H7 (cell line): ENCODE results near the gene PIAS1. TPM values are rescaled to one million over a fixed set of nuclear protein-coding genes. Genes with fewer than 3 reads are reported as not detected.
"Not testable (repeated sequence)": the region's sequence is repeated elsewhere in the genome, so short reads cannot be mapped to it uniquely, and the experiment has no call there.

Experiments used
- DNase-seq: peaks from one replicate; pipeline ENCODE4 v3.0.0; 2012
- H3K27me3 ChIP-seq: 2 replicates; pipeline ENCODE4 v1.6.0; 2011; ENCODE audit warnings: mild to moderate bottlenecking, low read length; ENCODE audit not compliant: control insufficient read depth, insufficient read depth
- H3K36me3 ChIP-seq: replicated peaks from 2 replicates; pipeline ENCODE4 v1.5.1; 2011; ENCODE audit warnings: low read length; ENCODE audit not compliant: control insufficient read depth, insufficient read depth
- H3K4me3 ChIP-seq: 2 replicates; pipeline ENCODE4 v1.5.1; 2011; ENCODE audit warnings: low read depth, mild to moderate bottlenecking, control low read depth, low read length, moderate library complexity; ENCODE audit not compliant: insufficient read depth
- total RNA-seq: library from RNA; depleted of rRNA; stranded (reverse); fragments of >200 nt; shearing (Covaris generic); gene quantifications from 2 replicates; pipeline ENCODE4 v1.2.3, GENCODE V29; 2014

The PIAS1 gene
- total RNA-seq, 1 experiment from 2014 or later: 23.7 TPM

DNA sequence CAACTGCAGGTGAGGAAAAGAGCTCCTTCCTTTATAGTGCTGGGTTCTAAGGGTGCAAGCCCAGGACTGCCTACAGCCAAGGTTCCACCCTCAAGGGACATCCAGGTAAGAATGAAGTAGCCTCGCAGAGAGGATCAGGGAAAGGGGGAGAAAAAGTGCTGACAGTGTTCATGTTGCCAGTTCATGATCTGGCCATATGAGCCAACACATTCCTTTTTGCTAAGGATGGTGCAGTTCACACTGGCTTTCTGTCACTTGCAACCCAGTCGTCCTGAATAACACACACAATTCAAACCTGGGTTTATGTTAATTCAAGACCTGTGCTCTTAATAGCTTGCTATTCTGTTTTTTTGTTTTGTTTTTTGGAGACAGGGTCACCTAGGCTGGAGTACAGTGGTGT lies 166.4 kb downstream of the PIAS1 start:
- no peak for DNase-seq
- peaks cover 2% of the 10 kb centered on the region for H3K36me3 ChIP-seq
- H3K4me3 ChIP-seq: no peak overlapping the region
- no peaks in the 10 kb centered on the region for H3K27me3 ChIP-seq

DNA sequence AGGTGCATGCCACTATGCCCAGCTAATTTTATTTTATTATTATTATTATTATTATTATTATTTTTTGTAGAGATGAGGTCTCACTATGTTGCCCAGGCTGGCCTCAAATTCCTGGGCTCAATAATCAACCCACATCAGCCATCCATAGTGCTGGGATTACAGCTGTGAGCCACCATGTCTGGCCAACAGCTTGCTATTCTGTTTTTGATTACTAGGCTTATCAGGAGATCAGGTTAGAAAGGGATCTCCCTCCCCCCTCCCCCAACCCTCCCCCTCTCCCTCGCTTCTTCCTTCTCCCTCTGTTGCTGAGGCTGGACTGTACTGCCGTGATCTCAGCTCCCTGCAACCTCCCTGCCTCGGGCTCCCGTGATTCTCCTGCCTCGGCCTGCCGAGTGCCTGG lies 166.9 kb downstream of the PIAS1 start:
- Histone ChIP-seq H3K36me3 (peaks cover 2% of the 10 kb centered on the region), H3K27me3 (no peaks in the 10 kb centered on the region), H3K4me3 (no peak overlapping the region)
- no peak for DNase-seq

DNA sequence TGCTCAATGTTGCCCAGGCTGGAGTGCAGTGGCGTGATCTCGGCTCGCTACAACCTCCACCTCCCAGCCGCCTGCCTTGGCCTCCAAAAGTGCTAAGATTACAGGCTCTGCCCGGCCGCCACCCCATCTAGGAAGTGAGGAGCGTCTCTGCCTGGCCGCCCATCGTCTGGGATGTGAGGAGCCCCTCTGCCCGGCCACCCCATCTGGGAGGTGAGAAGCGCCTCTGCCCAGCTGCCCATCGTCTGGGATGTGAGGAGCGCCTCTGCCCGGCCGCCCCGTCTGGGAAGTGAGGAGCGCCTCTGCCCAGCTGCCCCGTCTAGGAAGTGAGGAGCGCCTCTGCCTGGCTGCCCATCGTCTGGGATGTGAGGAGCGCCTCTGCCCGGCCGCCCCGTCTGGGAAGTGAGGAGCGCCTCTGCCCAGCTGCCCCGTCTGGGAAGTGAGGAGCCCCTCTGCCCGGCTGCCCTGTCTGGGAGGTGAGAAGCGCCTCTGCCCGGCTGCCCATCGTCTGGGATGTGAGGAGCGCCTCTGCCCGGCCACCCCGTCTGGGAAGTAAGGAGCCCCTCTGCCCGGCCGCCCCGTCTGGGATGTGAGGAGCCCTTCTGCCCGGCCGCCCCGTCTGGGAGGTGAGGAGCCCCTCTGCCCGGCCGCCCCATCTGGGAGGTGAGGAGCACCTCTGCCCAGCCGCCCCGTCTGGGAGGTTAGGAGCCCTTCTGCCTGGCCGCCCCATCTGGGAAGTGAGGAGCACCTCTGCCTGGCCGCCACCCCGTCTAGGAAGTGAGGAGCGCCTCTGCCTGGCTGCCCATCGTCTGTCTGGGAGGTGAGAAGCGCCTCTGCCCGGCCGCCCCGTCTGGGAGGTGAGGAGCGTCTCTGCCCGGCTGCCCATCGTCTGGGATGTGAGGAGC lies 167.7 kb downstream of the PIAS1 start:
- not testable (repeated sequence) for H3K36me3 ChIP-seq, DNase-seq, H3K27me3 ChIP-seq, H3K4me3 ChIP-seq

DNA sequence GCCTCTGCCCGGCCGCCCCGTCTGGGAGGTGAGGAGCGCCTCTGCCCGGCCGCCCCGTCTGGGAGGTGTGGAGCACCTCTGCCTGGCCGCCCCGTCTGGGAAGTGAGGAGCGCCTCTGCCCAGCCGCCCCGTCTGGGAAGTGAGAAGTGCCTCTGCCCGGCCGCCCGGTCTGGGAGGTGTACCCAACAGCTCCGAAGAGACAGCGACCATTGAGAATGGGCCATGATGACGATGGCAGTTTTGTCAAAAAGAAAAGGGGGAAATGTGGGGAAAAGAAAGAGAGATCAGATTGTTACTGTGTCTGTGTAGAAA lies 168.3 kb downstream of the PIAS1 start:
- not testable (repeated sequence) for H3K27me3 ChIP-seq, H3K4me3 ChIP-seq, DNase-seq, H3K36me3 ChIP-seq

- no peak overlapping the region for H3K4me3 ChIP-seq
- H3K36me3 ChIP-seq: peaks cover 2% of the 10 kb centered on the region
- DNase-seq: no peak
- H3K27me3 ChIP-seq: no peaks in the 10 kb centered on the region
Measured at GRCh38 chr15:68223171-68223570, 169.1 kb downstream of the PIAS1 start.

DNA sequence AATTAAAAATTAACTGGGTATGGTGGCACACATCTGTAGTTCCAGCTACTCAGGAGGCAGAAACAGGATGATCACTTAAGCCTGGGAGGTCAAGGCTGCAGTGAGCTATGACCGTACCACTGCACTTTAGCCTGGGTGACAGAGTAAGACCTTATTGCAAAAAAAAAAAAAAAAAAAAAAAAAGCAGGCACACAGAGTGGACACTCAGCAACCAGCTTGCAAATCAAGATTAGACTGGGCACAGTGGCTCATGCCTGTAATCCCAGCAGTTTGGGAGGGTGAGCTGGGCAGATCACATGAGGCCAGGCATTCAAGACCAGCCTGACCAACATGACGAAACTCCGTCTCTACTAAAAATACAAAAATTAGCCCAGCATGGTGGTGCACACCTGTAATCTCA lies 170.0 kb downstream of the PIAS1 start:
- no peak for DNase-seq
- Histone ChIP-seq H3K36me3 (no peaks in the 10 kb centered on the region; the same call in none of the 2 replicates), H3K27me3 (no peaks in the 10 kb centered on the region), H3K4me3 (no peak overlapping the region)

DNA sequence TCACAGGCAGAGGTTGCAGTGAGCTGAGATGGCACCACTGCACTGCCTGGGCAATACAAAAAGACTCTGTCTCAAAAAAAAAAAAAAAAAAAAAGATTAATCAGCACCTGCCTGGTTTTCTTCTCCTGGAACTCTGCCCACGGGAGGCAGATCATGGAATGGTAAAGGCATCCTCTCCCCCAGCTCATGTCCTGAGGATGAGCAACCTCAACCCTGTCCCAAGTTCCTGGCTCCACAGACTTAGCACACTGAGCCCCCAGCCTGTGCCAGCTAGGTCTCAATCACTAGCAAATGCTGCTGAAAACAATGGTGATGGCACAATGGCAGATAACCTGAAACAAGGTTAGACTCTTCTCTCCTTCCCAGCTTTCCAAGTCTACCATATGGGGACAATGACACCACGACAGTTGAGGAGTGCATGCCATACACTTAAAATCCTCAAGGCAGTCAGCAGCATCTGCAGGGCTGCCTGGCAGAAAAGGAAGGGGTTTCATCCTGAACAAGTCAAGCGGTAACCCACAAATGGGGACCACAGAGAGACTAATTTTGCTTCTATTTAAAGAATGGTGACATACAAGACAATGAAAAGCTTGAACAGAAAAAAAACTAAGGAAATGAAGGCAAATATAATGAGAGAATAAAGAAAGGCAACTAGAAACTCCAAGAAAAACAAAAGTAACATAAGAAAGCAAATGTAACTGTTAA lies 170.6 kb downstream of the PIAS1 start:
- no peak for DNase-seq
- H3K36me3 ChIP-seq: no peaks in the 10 kb centered on the region; the same call in 1 of the 2 replicates
- no peaks in the 10 kb centered on the region for H3K27me3 ChIP-seq
- H3K4me3 ChIP-seq: no peak overlapping the region

DNA sequence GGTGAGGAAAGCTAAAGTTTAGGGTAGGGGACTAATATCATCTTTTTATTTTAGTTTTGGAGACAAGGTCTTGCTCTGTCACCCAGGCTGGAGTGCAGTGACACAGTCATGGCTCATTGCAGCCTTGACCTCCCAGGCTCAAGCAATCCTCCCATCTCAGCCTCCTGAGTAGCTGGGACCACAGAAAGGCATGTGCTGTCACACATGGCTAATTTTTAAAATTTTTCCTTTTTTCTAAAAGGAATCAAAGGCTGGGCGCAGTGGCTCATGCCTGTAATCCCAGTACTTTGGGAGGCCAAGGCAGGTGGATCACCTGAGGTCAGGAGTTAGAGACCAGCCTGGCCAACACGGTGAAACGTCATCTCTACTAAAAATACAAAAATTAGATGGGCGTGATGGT lies 171.3 kb downstream of the PIAS1 start:
- H3K36me3 ChIP-seq, H3K4me3 ChIP-seq, H3K27me3 ChIP-seq, DNase-seq: not testable (repeated sequence)

DNA sequence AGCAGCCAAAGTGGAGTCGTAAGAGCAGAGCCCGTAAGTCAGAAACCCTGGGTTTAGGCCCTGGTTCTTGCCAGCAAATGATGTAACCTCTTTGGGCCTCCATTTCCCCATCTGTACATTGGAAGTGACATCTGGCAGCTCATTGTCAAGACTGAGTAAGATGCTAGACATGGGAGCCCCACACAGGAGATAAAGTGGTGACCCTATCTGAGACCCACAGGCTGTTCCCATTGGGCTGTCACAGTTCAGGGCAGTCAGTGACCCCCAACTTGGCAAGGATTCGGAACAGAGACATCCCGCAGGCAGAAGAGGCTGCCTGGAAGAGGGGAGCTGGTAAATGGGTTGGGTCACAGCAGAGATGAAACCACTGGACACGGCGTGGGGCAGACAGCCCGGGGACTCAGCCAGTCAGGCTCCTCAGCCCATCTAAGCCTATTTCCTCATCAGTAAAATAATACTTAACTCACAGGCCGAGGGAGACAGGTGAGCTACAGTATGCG lies 173.6 kb downstream of the PIAS1 start:
- no peak for DNase-seq
- H3K4me3 ChIP-seq: peak overlapping the region; percentile 85; the same call in 1 of the 2 replicates
- H3K27me3 ChIP-seq: no peaks in the 10 kb centered on the region
- H3K36me3 ChIP-seq: no peaks in the 10 kb centered on the region; the same call in 1 of the 2 replicates

DNA sequence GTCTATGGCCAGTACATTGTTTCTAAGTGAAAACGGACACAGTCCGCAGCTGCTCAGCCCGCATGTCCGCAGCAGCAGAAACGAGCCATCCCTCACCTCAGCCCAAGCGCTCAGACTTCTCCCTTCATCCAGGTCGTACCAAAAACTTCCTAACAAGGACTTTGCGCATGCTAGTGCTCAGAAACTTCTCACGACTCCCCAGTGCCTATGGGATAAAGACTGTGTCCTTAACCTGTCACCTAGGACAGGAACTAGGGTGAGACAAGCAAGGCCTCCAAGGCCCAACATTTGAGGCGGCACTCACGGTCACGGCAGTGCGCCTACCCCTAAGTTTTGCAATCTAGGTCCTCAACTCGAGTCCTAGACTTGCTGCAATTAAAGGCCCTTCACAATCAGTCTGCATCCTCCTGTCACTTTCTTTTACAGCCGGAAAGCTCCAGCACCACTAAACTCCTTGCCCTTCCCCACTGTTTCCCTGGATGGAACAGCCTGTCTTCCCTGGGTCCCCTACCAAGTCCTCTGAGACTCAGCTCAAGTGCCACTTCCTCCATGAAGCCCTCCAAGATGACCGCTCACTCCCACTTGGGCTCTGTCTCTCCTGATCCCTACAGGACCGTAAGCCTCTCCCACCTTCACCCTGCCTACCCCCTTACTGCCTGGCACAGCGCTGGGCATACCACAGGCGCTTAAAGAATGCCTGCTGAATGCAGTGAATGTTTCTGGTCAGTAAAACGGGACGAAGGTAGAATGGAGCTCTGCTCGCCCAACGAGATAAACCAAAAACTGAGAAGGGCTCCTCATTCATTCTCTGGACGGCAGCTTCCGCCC lies 174.2 kb downstream of the PIAS1 start:
- Histone ChIP-seq H3K4me3 (peak overlapping the region; percentile 85), H3K27me3 (no peaks in the 10 kb centered on the region), H3K36me3 (no peaks in the 10 kb centered on the region; the same call in 1 of the 2 replicates)
- DNase-seq: no peak

GRCh38 chr15:68228971-68229385 lies 174.9 kb downstream of the PIAS1 start:
- H3K36me3 ChIP-seq: no peaks in the 10 kb centered on the region; the same call in 1 of the 2 replicates
- H3K27me3 ChIP-seq: no peaks in the 10 kb centered on the region
- H3K4me3 ChIP-seq: peak overlapping the region; percentile 85
- no peak for DNase-seq

DNA sequence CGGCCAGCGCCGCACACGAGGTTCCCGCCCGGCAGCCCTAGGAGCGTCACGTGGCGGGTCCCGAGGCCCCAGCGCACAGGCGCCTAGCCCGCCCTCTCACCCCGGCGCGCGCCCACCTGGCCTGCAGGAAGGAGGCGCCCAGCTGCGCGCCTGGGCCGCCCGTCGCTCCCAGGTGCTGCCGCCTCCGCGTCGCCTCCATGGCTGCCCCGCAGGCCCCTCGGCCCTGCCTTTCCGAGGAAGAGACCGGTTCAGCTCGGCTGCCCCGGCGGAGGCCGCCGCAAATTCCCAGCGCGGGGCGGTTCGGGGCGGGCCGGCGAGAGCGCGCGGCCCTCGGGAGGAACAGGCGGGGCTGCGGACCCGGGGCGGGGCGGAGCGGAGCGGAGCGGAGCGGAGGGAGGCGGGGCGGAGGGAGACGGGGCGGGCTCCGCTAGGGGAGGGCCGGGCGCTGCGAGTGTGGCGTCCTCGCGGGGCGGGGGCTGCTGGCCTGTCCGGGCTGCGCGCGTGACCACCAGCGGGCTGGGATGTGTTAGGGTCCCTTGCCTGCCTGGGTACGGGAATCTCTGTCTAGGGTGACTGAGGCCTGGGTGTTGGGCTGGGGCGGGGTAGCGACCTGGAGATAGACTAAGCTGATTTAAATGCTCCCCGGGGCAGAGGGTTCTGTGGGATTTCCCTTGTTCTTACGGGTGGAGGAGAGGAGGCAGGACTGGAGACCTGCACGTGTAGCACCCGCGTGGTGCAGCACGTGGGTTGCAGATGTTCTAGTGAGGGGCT lies 175.5 kb downstream of the PIAS1 start, which contains the start of gene CLN6:
Gene CLN6, minus strand, starts transcription at position 343 of the 771 bp plus-strand sequence. Its CDS starts 144 bp downstream, at position 199.
- Histone ChIP-seq H3K4me3 (peak within 1 kb of the TSS; percentile 85), H3K27me3 (no peaks in the 10 kb centered on the region), H3K36me3 (no peaks in the 10 kb centered on the region)
- peak; percentile 99 for DNase-seq

- Histone ChIP-seq H3K27me3 (no peaks in the 10 kb centered on the region), H3K4me3 (peak overlapping the region; percentile 85), H3K36me3 (no peaks in the 10 kb centered on the region)
- no peak for DNase-seq
Measured at GRCh38 chr15:68230157-68231100, 176.3 kb downstream of the PIAS1 start.
